MM.1S (cell line): ENCODE results near the gene TACC2.

ENCODE experiments used
- CTCF ChIP-seq: fragments of 300-600 bp; sonication (generic); IDR thresholded peaks from 2 replicates; pipeline ENCODE4 v1.5.1; 2016; ENCODE audit warnings: antibody characterized with exemption, low read length, mixed read lengths
- EZH2 ChIP-seq: fragments of 300-600 bp; sonication (generic); optimal IDR thresholded peaks from 2 replicates; pipeline ENCODE3; 2017; ENCODE audit warnings: low read depth, mild to moderate bottlenecking, antibody characterized with exemption, low read length, mixed read lengths

- no peak for TF ChIP-seq CTCF
- no peak for TF ChIP-seq EZH2
Measured at GRCh38 chr10:122020226-122020625, 31.3 kb downstream of the TACC2 start.
